Activated naive CD4-positive, alpha-beta T cell treated with anti-CD3 and anti-CD28 coated beads, Interleukin-2, amount 10 ng/mL, durations not matched to agents 7 days and 5 days (primary cell): ENCODE measurements around the gene NBPF1.
"Not testable (repeated sequence)": the region's sequence is repeated elsewhere in the genome, so short reads cannot be mapped to it uniquely, and the experiment has no call there.

Experiments used
- CTCF ChIA-PET: fragments of 350-600 bp; sonication (Branson Sonifier 250); formaldehyde crosslinking; loops from one replicate; lab custom pipeline; 2021; ENCODE audit warnings: antibody characterized with exemption; lab: Charles Lee
- DNase-seq: peaks from one replicate; pipeline ENCODE4 v3.0.0-alpha.2; 2020
- H3K27ac Mint-ChIP-seq: one replicate; pipeline ENCODE4 v1.8.0; 2021; ENCODE audit warnings: mild to moderate bottlenecking, moderate library complexity, mixed read lengths
- H3K27me3 Mint-ChIP-seq: one replicate; pipeline ENCODE4 v1.8.0; 2021; ENCODE audit warnings: mild to moderate bottlenecking, mixed read lengths
- H3K36me3 Mint-ChIP-seq: one replicate; pipeline ENCODE4 v1.8.0; 2021; ENCODE audit warnings: mixed read lengths
- H3K4me1 Mint-ChIP-seq: one replicate; pipeline ENCODE4 v1.8.0; 2021; ENCODE audit warnings: mixed read lengths
- H3K4me3 Mint-ChIP-seq: one replicate; pipeline ENCODE4 v1.8.0; 2021; ENCODE audit warnings: mild to moderate bottlenecking, moderate library complexity, mixed read lengths
- H3K9me3 Mint-ChIP-seq: one replicate; pipeline ENCODE4 v1.8.0; 2021; ENCODE audit warnings: mixed read lengths

The NBPF1 gene

DNA sequence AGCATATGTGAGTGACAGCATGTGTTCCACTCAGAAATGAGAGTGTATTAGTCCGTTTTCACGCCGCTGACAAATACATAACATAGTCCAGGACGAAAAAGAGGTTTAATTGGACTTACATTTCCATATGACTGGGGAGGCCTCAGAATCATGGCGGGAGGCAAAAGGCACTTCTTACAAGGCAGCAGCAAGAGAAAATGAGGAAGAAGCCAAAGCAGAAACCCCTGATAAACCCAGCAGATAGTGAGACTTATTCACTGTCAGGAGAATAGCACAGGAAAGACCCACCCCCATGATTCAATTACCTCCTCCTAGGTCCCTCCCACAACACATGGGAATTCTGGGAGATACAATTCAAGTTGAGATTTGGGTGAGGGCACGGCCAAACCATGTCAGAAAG lies 75.8 kb downstream of the NBPF1 start:
- H3K27ac Mint-ChIP-seq, H3K4me1 Mint-ChIP-seq, H3K36me3 Mint-ChIP-seq, H3K4me3 Mint-ChIP-seq, CTCF ChIA-PET, DNase-seq, H3K9me3 Mint-ChIP-seq: not testable (repeated sequence)
- peaks cover 57% of the 10 kb centered on the region for H3K27me3 Mint-ChIP-seq

- CTCF ChIA-PET, H3K4me3 Mint-ChIP-seq, H3K9me3 Mint-ChIP-seq, H3K36me3 Mint-ChIP-seq, DNase-seq, H3K27ac Mint-ChIP-seq, H3K4me1 Mint-ChIP-seq: not testable (repeated sequence)
- peaks cover 65% of the 10 kb centered on the region for H3K27me3 Mint-ChIP-seq
Observed at GRCh38 chr1:16536796-16537195, 76.6 kb downstream of the NBPF1 start.

DNA sequence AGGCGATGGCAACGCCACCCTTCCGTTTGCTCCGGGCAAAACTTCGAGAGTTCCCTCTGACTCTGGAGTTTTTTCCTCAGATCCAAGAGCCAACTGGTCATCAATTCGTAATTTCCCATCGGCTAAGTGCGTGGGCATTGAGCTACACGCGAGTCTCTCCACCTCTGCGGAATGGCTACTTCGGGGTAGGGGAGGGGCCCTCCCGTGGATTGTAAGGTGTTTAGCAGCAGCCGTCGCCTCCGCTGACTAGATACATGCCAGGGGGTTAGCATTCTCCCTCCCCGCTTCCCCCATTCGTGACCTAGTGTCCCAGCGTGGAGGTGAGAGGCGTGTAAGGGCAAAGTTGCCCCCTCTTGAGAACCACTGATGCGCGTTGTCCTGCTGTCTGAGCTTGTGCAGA lies 77.5 kb downstream of the NBPF1 start:
- DNase-seq, H3K4me3 Mint-ChIP-seq, H3K4me1 Mint-ChIP-seq, H3K9me3 Mint-ChIP-seq, H3K36me3 Mint-ChIP-seq, H3K27ac Mint-ChIP-seq, CTCF ChIA-PET: not testable (repeated sequence)
- H3K27me3 Mint-ChIP-seq: peaks cover 67% of the 10 kb centered on the region

GRCh38 chr1:16535487-16535886 lies 77.9 kb downstream of the NBPF1 start:
- DNase-seq, H3K4me1 Mint-ChIP-seq, H3K4me3 Mint-ChIP-seq, H3K27ac Mint-ChIP-seq, CTCF ChIA-PET, H3K36me3 Mint-ChIP-seq, H3K9me3 Mint-ChIP-seq: not testable (repeated sequence)
- H3K27me3 Mint-ChIP-seq: peaks cover 67% of the 10 kb centered on the region

DNA sequence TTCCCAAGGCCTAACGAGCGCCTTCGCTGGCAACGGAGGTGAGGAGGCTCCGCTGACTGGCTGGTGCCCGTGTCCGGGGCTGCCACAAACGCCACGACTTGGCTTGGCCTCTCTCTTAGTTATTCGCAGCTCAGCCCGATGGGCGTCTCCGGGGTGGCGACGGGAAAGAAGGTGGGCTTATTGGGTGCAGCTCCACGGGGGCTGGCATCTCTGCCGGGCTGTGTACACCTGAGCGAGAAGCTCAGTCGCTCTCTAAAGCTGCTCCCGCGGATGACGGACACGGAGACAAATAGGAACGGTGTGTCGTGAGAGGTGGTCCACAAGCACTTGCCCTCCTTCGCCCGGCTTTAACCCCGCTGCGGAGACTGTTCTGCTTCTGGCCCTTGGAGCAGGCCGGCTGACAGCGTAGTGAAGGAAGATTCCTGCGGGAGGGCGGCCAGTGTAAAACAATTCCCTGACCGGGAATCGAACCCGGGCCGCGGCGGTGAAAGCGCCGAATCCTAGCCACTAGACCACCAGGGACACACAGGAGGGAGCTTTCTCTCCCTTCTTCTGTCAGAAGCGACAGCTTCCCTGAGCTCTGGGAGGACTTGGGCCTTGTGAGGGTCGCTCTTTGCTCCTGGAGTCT lies 78.4 kb downstream of the NBPF1 start:
- peaks cover 65% of the 10 kb centered on the region for H3K27me3 Mint-ChIP-seq
- peak; percentile 20 for DNase-seq
- H3K9me3 Mint-ChIP-seq, H3K36me3 Mint-ChIP-seq, CTCF ChIA-PET, H3K4me3 Mint-ChIP-seq, H3K27ac Mint-ChIP-seq, H3K4me1 Mint-ChIP-seq: not testable (repeated sequence)

DNA sequence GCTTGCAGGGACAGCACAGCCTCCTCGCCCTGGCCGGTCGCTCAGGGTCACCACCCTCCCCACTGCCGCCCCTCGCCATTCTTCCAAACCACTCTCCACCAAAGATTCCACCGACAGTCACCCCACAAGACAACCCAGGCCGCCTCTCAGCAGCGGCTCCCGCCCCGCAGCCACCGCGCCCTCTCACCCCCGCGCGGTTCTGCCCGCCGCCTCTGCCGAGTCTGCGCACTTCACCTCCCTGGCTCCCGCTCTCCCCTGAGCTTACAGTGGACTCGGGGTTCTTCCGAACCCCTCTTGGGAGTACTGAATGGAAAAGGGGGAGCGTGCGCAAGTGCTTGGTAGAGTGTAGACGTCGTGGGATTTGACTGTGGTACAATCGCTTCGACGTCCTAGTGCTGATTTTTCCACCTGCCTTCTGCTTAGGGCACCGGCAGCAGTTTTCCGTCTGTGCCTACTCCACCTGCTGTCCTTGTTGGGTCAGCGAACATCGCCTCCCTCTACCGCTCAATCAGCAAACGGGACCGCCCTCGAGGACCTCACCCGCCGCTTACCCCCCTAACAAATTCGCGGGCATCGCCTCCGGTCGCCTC lies 79.0 kb downstream of the NBPF1 start:
- H3K4me1 Mint-ChIP-seq, H3K36me3 Mint-ChIP-seq, H3K27ac Mint-ChIP-seq, H3K9me3 Mint-ChIP-seq, CTCF ChIA-PET, H3K4me3 Mint-ChIP-seq: not testable (repeated sequence)
- H3K27me3 Mint-ChIP-seq: peaks cover 70% of the 10 kb centered on the region
- DNase-seq: peak; percentile 22

- CTCF ChIA-PET, H3K27ac Mint-ChIP-seq, H3K4me3 Mint-ChIP-seq, DNase-seq, H3K36me3 Mint-ChIP-seq, H3K4me1 Mint-ChIP-seq, H3K9me3 Mint-ChIP-seq: not testable (repeated sequence)
- peaks cover 65% of the 10 kb centered on the region for H3K27me3 Mint-ChIP-seq
Observed at GRCh38 chr1:16532235-16532991, 81.0 kb downstream of the NBPF1 start.

- H3K4me1 Mint-ChIP-seq, DNase-seq, H3K4me3 Mint-ChIP-seq, H3K27ac Mint-ChIP-seq, H3K9me3 Mint-ChIP-seq, CTCF ChIA-PET, H3K36me3 Mint-ChIP-seq: not testable (repeated sequence)
- peaks cover 47% of the 10 kb centered on the region for H3K27me3 Mint-ChIP-seq
Observed at GRCh38 chr1:16528338-16528737, 85.0 kb downstream of the NBPF1 start.

- H3K4me1 Mint-ChIP-seq, H3K4me3 Mint-ChIP-seq, H3K27ac Mint-ChIP-seq, H3K36me3 Mint-ChIP-seq, DNase-seq, CTCF ChIA-PET, H3K9me3 Mint-ChIP-seq: not testable (repeated sequence)
- H3K27me3 Mint-ChIP-seq: peaks cover 43% of the 10 kb centered on the region
Observed at GRCh38 chr1:16525769-16526168, 87.6 kb downstream of the NBPF1 start.

DNA sequence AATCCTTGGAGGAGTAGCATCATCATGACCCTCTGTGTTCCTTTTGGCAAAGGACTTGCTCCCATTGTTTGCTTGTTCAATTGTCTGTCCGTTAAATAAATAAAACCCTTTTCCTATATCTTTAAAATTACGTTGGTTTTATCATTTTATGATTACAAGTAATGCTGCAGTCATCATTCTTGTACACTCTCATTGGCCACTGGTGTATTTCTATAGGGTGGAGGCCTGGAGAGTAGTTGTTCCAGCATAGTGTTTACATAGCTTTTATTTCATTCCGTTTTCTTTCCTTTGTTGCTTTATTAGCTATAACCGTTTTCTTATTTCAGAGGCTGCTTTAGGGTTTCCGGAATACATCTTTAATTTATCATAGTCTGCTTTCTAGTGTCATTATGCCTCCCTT lies 91.7 kb downstream of the NBPF1 start:
- H3K27ac Mint-ChIP-seq, DNase-seq, CTCF ChIA-PET, H3K36me3 Mint-ChIP-seq, H3K9me3 Mint-ChIP-seq, H3K4me1 Mint-ChIP-seq, H3K4me3 Mint-ChIP-seq: not testable (repeated sequence)
- H3K27me3 Mint-ChIP-seq: peaks cover 70% of the 10 kb centered on the region

DNA sequence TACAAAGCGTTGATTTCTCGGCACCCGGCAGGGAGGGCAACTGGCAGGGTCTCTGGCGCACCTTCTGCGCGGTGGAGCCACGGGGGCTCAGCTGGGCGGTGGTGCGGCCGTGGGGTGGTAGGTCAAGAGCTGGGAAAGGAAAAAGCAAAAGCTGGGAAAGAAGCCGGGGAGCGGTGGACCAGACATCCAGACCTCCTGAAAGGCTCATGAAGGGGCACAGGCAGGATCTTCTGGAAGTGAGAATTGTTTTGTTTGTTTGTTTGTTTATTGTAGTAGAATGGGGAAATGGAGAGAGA lies 92.1 kb downstream of the NBPF1 start:
- no peaks in the 10 kb centered on the region for H3K4me1 Mint-ChIP-seq
- H3K9me3 Mint-ChIP-seq: no peaks in the 10 kb centered on the region
- no peaks in the 10 kb centered on the region for H3K36me3 Mint-ChIP-seq
- H3K4me3 Mint-ChIP-seq: no peak overlapping the region
- H3K27ac Mint-ChIP-seq: no peak overlapping the region
- CTCF ChIA-PET: no interaction called here
- peaks cover 71% of the 10 kb centered on the region for H3K27me3 Mint-ChIP-seq
- no peak for DNase-seq

DNA sequence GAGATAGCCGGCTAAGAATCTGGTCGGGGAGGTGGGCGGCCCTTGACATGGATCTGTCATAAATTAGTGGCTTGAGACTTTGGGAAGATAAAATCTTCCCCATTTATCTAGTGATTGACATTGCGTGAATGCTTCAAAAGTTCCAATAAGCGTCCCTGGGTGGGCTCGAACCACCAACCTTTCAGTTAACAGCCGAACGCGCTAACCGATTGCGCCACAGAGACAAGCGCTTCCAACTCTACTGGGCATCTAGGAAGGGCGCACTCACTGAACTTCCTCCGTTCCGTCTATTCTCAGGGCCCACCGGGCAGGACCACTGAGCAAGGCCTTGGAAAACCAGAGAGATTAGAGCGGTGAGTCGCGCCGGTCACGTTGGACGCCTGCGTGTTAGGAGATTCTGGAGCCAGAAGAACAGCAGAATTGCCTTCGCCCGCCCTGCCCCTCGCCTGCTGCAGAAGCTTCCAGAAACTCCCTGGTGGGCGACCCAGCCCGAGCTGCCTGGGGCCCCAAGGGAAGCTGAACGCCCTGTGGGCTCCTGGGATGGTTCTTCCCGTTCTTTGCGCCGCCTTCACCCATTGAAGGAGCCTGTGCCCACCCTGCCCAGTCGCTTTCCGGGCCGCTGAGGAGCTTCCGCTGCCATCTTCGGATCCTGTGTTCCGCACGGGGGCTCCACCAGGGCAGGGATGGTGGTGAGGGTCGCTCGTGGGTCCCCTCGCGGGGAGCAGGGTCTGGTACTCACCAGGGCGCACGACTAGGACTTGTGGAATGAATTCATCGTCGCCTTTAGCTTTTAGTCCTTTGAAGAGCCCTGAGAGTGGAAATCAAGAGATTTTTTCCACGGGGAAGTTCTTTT lies 92.7 kb downstream of the NBPF1 start:
- H3K9me3 Mint-ChIP-seq, H3K4me3 Mint-ChIP-seq, CTCF ChIA-PET: not testable (repeated sequence)

DNA sequence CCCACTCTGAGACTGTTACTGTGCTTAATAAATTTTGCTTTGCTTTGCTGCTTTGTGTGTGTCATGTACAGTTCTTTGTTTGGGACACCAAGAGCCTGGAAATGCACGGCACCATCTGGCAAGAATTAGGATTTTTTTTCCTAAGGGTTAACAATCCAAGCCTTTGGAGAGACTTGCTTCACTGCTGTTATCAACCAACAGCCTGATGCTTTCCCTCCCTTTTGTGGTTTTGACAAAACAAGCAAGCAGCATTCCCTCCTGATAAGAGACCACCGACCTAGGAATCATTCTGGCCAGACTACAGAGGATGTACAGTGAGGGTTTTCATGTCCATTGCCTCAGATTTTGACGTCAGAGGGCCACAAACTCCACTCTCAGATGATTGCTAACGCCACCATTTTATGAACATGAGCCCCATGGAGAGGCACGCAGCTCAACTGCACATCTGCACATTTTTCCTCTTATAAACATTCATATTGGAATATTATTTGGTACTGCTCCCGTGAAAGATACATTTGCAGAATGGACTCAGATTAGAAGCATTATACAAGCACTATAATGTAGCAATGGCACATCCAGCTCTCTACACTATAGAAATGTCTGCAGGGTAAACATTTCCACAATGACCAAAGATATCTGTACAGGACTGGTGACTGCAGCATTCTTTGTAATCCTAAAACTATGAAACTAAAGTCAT lies 94.0 kb downstream of the NBPF1 start:
- H3K4me1 Mint-ChIP-seq, CTCF ChIA-PET: not testable (repeated sequence)

More for the DNA sequence above, 92.7 kb downstream of the NBPF1 start:
- not testable (repeated sequence) for H3K36me3 Mint-ChIP-seq, H3K4me1 Mint-ChIP-seq, DNase-seq, H3K27ac Mint-ChIP-seq
- peaks cover 71% of the 10 kb centered on the region for H3K27me3 Mint-ChIP-seq

DNA sequence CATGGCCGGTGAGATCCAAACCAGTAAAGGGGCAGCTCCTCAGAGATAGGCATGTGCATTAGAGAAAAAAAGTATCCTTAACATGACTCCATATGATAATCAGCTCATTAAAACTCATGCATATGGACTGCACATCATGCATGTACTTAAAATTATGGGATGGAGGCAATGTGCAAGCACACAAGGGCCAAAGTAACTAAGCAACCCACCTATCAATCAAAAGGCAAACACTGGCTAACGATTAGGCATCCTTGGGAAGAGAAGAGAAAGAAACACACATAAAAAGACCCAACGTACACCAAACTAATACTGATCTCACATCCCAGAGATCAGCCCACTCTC lies 94.5 kb downstream of the NBPF1 start:
- H3K9me3 Mint-ChIP-seq, H3K4me1 Mint-ChIP-seq, H3K36me3 Mint-ChIP-seq, H3K27ac Mint-ChIP-seq, H3K4me3 Mint-ChIP-seq, DNase-seq, CTCF ChIA-PET: not testable (repeated sequence)
- peaks cover 60% of the 10 kb centered on the region for H3K27me3 Mint-ChIP-seq

More for the DNA sequence above, 94.0 kb downstream of the NBPF1 start:
- H3K4me3 Mint-ChIP-seq, H3K27ac Mint-ChIP-seq, DNase-seq, H3K9me3 Mint-ChIP-seq, H3K36me3 Mint-ChIP-seq: not testable (repeated sequence)
- H3K27me3 Mint-ChIP-seq: peaks cover 63% of the 10 kb centered on the region
